GM21447 (cell line): ENCODE data around the gene OPN3.

ENCODE experiments used
- ATAC-seq: cut with Tn5 transposase; IDR thresholded peaks from one replicate; pipeline ENCODE4 v1.9.1; 2021; ENCODE audit not compliant: unreplicated experiment

The OPN3 gene

GRCh38 chr1:241624935-241625334 lies 15.2 kb downstream of the OPN3 start:
- ATAC-seq = no peak

- no peak for ATAC-seq
These were observed 17.5 kb downstream of the OPN3 start for GRCh38 chr1:241622669-241623068.

- no peak for ATAC-seq
These were observed 22.7 kb downstream of the OPN3 start for GRCh38 chr1:241617426-241617825.

GRCh38 chr1:241615043-241615974 lies 24.9 kb downstream of the OPN3 start:
- no peak for ATAC-seq

- ATAC-seq = no peak
These were observed 25.6 kb downstream of the OPN3 start for GRCh38 chr1:241614572-241614971.

GRCh38 chr1:241614144-241614543 lies 26.0 kb downstream of the OPN3 start:
- ATAC-seq = no peak

GRCh38 chr1:241612533-241613477 lies 27.4 kb downstream of the OPN3 start:
- no peak for ATAC-seq

- no peak for ATAC-seq
These were observed 28.4 kb downstream of the OPN3 start for GRCh38 chr1:241611736-241612135.

- peak; percentile 93 for ATAC-seq
These were observed 29.1 kb downstream of the OPN3 start for GRCh38 chr1:241611063-241611462.

GRCh38 chr1:241610056-241610815 lies 29.9 kb downstream of the OPN3 start:
- ATAC-seq = no peak

- no peak for ATAC-seq
These were observed 31.7 kb downstream of the OPN3 start for GRCh38 chr1:241608379-241609033.

GRCh38 chr1:241607497-241607896 lies 32.7 kb downstream of the OPN3 start:
- no peak for ATAC-seq

- no peak for ATAC-seq
These were observed 33.6 kb downstream of the OPN3 start for GRCh38 chr1:241606544-241606943.

GRCh38 chr1:241605146-241605805 lies 34.9 kb downstream of the OPN3 start:
- ATAC-seq = no peak

- no peak for ATAC-seq
These were observed 36.4 kb downstream of the OPN3 start for GRCh38 chr1:241603731-241604245.

- ATAC-seq = peak; percentile 93
These were observed 39.7 kb downstream of the OPN3 start for GRCh38 chr1:241600496-241600901.

- peak; percentile 34 for ATAC-seq
These were observed 41.9 kb downstream of the OPN3 start for GRCh38 chr1:241598249-241598648.

- ATAC-seq = no peak
These were observed 43.5 kb downstream of the OPN3 start for GRCh38 chr1:241596633-241597032.

- ATAC-seq = no peak
These were observed 47.0 kb downstream of the OPN3 start for GRCh38 chr1:241593186-241593585.
